GM18907 (cell line): ENCODE results near the gene B3GNT5.

Experiments used
- ATAC-seq: cut with Tn5 transposase; IDR thresholded peaks from one replicate; pipeline ENCODE4 v1.9.1; 2021; ENCODE audit warnings: mild to moderate bottlenecking, moderate library complexity; ENCODE audit not compliant: unreplicated experiment

The B3GNT5 gene

GRCh38 chr3:183287301-183287971, 34.4 kb downstream of the B3GNT5 start:
- no peak for ATAC-seq

DNA sequence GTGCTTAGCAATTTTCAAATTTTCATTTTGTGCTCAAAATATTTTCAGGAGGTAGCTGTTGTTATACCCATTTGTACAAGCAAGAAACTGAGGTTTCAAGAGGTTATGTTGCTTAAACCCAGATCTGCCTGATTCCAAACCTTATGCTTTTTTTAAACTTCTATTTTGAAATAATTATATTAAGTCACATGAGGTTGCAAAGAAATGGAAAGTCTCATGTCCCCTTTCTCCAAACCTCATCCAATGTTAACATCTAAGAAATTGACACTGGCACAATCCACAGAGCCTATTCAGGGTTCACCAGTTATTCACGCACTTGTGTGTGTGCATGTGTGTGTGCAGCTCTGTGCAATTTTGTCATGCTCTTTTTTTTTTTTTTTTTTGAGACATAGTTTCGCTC, 35.1 kb downstream of the B3GNT5 start:
- ATAC-seq, result no peak

GRCh38 chr3:183290216-183290615, 37.2 kb downstream of the B3GNT5 start:
- ATAC-seq, result no peak

GRCh38 chr3:183291497-183292031, 38.5 kb downstream of the B3GNT5 start:
- ATAC-seq, result no peak

DNA sequence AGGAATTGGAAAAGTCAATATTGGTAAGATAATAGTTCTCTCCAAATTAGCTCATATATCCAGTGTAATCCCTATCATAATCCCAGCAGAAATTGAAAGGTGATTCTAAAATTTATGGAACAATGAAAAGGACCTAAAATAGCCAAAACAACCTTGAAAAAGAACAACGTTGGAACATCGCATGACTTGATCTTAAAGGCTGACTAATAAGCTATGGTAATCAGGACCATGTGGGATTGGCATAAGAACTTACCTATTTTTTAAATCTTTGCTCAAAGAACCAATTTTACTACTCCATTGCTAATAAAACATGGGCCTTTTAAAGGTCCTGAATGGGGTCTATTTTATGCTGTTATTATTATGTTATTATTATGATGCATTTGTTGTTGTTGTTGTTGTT, 40.9 kb downstream of the B3GNT5 start:
- no peak for ATAC-seq

- ATAC-seq, result no peak
These were observed 42.2 kb downstream of the B3GNT5 start for GRCh38 chr3:183295211-183295610.

DNA sequence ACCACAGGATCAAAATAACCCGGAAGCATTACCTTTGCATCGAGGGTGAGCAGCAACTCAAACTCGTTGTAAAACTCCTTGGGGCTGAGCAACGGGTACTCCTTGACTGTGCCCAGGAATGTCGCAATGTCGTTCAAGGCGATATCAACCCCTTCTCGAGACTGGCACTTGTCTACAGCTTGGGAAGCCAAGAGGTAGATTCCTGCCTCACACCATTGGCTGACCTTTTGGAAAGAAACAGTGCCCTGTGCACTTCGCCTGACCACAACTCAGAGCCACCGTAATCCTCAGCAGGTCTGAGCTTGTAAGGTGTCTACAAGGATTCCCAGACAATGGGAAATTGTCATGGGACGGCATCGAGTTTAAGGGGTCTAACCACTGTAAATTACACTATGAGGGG, 43.9 kb downstream of the B3GNT5 start:
- ATAC-seq, result no peak

- ATAC-seq, result no peak
These were observed 45.7 kb downstream of the B3GNT5 start for GRCh38 chr3:183298701-183299153.

- ATAC-seq, result no peak
These were observed 46.9 kb downstream of the B3GNT5 start for GRCh38 chr3:183299976-183300375.

- ATAC-seq, result no peak
These were observed 48.0 kb downstream of the B3GNT5 start for GRCh38 chr3:183300996-183301562.

- ATAC-seq, result no peak
These were observed 49.0 kb downstream of the B3GNT5 start for GRCh38 chr3:183301937-183302580.

GRCh38 chr3:183303690-183304089, 50.6 kb downstream of the B3GNT5 start:
- ATAC-seq, result no peak

GRCh38 chr3:183306798-183307671, 54.0 kb downstream of the B3GNT5 start:
- ATAC-seq, result peak; percentile 81

DNA sequence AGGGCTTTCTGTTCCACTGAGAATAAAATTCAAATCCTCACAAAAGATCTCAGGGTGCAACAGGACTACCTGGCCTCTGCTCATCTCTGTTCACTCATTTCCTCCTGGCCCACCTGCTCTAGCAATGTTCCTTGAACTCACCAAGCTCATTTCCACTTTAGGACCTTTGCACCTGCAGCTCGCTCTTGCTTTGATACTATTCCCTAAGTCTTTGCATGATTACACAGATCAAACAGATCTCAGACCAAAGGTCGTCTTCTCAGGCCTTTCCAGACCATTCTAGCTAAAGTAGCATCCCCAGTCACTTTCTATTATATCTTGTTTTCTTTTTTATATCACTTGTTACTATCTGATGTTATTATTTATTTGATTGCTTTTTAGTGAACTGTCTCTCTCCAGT, 54.7 kb downstream of the B3GNT5 start:
- no peak for ATAC-seq

- ATAC-seq, result no peak
These were observed 55.7 kb downstream of the B3GNT5 start for GRCh38 chr3:183308751-183309150.

DNA sequence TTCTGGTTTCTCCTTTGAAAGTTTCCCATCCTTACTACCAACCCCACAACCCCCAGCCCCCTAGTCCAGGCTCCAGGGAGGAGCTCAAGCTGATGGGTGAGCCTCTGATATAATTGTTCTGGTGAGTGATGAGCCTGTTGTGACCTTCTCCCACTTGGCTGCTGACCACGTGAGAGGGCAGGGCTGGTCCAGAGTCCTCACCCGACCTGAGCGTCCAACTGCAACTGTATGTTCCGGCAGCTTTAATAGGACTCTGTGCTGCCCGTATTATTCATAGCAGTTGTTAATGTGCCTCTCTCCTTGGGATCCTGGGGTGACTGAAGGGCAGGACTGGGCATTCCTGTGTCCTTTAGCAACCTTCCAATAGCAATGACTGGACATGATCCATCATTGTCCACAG, 56.2 kb downstream of the B3GNT5 start:
- ATAC-seq, result no peak

GRCh38 chr3:183310936-183311335, 57.9 kb downstream of the B3GNT5 start:
- no peak for ATAC-seq

GRCh38 chr3:183312433-183312832, 59.4 kb downstream of the B3GNT5 start:
- ATAC-seq, result no peak

DNA sequence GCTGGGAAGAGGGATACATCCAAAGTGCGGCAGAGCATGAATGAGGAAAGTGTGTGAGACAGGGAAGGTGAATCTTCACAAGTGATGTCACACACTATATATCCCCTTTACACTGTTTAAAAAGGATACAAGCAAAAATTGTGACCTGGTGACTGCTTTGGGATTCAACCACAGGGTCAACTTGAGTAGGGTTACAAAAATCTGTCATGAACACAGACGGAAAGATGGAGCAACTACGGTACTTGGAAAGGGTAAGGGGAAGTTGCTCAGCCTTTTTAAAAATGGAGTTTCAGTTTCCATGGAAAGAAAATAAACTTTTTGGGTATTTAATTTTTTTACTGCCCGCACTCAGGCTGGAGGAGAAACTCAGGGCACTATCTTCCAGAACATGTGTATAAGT, 60.3 kb downstream of the B3GNT5 start:
- ATAC-seq, result no peak

- ATAC-seq, result no peak
These were observed 60.7 kb downstream of the B3GNT5 start for GRCh38 chr3:183313764-183314163.

DNA sequence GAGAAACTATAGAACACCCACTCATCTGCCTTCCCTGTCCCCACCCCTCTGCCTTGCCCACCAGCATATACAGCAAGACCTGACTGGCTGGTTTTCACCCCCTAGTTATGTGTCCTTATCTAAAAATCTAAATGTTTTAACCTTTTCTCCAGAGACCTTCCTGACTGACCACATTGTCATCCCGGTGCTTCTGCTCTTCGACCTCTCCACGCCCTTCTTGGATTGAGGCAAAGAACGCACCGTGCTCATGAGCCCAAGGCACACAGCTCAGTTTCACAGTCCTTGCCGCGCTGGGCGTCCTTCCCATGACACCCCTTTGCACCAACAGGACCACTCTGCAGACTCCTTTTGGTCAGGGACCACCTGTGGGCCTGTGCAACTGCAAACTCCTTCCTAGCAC, 62.7 kb downstream of the B3GNT5 start:
- ATAC-seq, result no peak
